HG03175 (cell line): ENCODE data around the gene HAP1.
"Not testable (repeated sequence)": the region's sequence is repeated elsewhere in the genome, so short reads cannot be mapped to it uniquely, and the experiment has no call there.

Experiments used
- ATAC-seq: cut with Tn5 transposase; IDR thresholded peaks from one replicate; pipeline ENCODE4 v1.9.1; 2021; ENCODE audit warnings: mild to moderate bottlenecking, moderate library complexity; ENCODE audit not compliant: unreplicated experiment

Gene HAP1

DNA sequence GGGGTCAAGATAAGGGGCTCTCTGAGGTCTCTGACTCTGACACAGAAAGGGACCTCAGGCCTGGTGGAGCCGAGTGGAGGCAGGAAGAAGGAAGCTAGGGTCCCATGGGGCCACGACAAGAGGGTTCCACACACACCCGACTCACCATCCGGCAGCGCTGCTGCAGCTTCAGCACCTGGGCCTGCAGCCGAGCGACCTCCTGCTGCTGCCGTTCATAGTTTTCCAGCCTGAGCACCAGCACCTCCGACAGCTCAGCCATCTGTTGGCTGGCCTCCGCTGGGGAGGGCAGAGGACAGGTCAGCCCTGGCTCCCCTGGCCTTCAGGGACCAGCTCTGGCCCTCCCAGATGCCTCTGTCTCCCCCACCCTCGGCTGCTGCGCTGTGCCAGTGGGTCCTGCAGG lies 6.4 kb downstream of the HAP1 start:
- no peak for ATAC-seq

DNA sequence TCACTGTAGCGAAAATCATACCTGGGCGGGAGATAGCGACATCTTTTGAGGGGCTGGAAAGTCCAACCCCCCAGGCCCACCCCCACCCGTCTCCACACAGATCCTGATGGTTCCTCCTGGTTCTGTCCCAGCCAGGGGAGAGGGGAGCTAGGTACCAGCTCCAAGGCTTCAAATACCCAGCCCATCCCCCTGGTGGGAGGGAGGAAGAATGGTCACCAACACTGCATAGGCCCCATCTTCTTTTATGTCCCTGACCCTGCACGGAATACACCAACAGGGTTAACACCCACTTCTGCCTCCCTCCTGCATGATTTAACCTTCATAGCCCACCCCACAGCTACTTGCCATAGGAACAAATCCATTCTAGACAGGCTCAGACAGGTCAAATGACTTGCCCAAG lies 9.3 kb downstream of the HAP1 start:
- ATAC-seq: no peak

DNA sequence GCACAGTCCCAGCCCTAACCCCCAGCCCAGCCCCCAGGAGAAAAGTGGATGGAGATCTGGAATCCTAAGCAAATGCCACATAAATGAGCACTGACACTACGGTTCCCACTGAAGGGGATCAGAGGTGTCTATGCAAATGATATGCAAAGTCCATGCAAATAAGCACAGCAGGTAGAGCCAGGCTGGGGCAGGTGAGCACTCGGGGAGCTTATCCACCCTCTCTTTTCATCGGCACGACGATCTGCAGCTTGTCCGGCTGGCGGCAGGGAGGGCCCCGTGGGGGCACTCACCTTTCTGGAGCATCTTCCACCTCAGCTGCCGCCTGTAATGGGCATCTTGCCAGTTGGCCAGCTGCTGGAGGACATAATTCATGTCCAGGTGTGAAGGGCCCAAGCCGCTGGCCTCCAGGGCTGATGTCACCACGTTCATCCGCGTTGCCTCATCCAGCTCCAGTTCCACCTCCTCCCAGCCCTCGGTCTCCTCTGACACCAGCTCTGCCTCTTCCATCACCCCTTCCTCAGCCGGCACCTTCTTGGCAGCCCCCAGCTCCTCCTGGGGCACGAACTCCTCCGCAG lies 9.9 kb downstream of the HAP1 start:
- no peak for ATAC-seq

DNA sequence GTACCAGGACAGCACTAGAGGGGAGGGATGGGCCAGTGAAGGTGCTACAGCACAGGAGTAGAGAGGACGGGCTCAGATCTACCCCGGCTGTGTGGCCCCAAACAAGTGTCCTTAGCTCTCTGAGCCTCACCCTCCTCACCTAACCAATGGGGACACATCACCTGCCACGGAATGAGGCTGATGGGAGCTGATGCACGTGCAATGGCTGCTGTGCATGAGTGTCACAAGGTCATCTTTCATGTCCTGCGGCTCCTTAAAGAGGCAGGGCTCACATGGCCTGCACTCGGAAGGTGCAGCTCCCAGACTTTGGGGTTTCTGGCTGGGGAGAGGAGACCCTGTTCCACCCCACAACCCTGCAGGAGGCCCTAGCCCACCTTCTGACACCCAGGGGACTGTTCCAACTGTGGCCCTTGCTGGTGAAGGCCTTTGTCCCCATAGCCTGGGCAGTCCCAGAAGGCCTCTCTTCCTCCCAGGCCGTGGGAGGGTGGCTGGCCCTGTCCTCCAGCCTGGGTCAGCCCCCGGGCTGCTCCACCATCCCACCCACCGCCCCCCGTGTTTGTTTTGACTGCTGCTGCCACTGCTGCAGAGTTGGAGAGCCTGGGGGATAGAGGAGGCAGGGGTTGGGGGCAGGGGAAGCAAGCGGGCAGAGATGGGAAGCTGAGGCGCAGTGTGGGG lies 10.5 kb downstream of the HAP1 start:
- no peak for ATAC-seq

DNA sequence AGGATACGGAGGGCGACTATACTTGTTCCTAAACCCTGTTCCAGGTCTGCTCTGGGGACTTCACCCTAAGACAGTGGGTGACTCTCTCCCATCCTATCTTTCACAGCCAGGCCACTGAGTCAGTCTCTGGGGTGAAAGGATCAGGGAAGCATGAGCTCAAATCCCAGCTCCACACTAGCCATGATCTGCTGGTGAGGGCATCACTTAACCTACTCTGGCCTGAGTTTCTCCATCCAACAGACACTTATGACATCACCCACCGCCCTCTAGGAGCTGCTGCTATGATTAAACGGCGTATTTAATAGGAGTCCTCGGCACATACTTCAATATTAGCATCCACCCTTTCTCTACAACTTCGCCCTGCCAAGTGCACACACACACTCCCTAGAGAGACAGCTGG lies 12.2 kb downstream of the HAP1 start:
- no peak for ATAC-seq

GRCh38 chr17:41718287-41718645 lies 16.2 kb downstream of the HAP1 start:
- ATAC-seq: no peak

DNA sequence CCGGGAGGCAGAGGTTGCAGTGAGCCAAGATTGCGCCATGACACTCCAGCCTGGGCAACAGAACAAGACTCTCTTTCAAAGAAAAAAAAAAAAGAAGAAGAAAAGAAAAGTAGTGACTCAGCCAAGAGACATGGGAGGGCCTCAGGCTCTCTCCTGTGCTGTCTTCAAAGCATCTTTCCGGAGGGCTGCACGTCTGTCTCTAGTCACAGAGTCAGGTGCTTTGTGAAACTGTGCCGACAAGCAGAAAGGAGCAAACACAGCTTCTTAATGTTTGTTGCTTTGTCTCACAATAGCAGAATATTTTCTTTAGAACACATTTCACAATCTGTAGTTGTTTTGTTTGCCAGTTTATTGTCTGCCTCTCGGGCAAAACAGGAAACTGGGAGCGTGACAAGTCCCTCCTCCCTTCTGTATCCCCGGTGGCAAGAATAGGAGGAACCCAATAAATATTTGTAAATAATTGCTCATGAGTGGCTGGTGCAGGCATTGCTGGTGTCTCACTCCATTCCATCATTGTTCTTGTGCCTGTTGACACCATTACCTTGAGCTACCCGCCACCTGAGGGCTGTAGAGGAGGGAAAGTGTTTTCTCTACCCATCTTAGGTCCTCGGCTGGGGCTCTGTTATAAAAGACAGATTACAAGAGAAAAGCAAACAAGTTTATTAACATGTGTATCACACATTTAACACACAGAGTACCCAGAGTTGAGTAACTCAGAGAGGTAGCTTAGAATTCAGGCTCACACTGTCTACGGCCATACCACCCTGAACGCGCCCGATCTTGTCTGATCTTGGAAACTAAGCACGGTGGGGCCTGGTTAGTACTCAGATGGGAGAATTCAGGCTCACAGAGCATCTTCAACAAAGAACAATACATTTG lies 16.8 kb downstream of the HAP1 start:
- no peak for ATAC-seq

DNA sequence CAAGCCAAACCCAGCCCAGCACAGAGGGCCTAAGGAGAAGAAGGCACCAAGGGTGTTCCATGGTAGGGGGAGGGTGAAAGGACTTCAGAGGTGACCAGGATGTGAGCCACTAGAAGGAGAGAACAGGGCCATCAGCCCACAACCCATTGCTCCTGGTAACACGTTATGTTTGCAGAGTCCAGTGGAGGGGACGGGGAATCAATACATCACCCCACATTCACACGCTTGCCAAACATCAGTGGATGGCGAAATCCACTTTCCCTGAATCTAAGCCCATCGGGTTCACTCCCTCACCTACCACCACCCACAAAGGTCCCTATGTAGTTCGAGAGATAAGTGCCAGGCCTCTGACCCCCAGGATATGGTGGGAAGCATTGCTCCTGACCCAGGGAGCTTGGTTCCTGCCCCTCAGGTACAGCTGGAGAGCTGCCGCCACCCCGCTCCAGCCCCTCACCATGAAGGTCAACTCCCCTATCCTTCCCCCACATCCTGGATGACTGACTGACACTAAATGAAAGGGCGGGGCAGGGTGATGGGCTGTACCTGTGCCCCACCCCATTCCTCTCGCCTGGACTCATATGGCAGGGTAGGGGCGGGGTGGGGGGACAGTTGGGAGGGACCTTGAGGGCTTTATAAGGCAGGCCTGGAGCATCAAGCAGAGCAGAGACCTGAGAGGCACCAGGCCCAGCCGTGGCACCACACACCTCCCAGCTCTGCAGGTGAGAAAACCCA lies 22.6 kb downstream of the HAP1 start, which contains the start of gene GAST:
Gene GAST, plus strand, starts transcription at position 663 of the 732 bp plus-strand sequence. CDS start 3,106 bp downstream, outside the sequence.
- ATAC-seq: no peak

- no peak for ATAC-seq
Observed at GRCh38 chr17:41710472-41711090, 23.9 kb downstream of the HAP1 start.

GRCh38 chr17:41707803-41708669 lies 26.4 kb downstream of the HAP1 start:
- no peak for ATAC-seq

DNA sequence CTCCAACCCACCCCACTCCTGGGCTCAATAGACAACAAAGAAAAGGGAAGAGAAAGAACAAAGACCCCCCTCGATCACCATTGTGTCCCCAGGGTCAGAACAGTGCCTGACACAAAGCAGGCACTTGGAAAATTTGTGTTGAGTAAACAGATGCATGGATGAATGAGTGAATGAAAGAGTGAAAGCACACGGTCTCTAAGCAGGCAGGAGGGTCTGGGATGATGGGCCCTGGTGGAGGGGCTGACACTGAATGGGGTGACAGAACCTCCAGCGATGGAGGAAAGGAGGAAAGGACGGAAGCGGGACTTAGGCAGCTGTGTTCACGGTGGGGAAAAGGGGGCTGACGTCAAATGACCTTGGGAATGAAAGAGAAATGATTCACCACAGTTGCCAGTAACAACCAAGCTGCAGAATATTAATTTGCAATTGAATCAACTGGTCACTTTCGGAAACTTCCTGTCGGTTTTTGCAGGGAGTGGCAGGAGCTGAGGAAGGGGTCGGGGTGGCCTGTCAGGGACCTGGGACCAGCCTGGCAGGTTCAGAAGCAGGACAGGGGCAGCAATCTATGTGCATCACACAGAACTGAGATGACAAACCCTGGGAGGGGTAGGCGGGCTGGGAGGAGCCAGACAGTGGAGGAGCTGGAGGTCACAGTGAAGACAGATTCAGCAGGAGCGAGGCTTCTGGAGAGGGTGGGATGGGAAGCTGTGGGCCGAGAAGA lies 29.0 kb downstream of the HAP1 start:
- ATAC-seq: no peak

DNA sequence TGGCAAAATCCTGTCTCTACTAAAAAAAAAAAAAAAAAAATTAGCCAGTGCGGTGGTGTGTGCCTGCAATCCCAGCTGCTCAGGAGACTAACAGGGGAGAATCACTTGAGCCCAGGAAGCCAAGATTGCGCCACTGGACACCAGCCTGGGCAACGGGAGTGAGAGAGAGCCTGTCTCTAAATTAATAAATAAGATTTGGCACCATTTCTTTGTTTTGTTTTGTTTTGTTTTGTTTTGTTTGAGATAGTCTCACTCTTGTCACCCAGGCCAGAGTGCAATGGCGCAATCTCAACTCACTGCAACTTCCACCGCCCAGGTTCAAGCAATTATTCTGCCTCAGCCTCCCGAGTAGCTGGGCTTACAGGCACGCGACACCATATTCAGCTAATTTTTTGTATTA lies 31.7 kb downstream of the HAP1 start:
- ATAC-seq: no peak

GRCh38 chr17:41700843-41701242 lies 33.6 kb downstream of the HAP1 start:
- not testable (repeated sequence) for ATAC-seq

GRCh38 chr17:41697122-41697962 lies 37.1 kb downstream of the HAP1 start:
- ATAC-seq: no peak

- no peak for ATAC-seq
Observed at GRCh38 chr17:41695954-41696757, 38.3 kb downstream of the HAP1 start.

DNA sequence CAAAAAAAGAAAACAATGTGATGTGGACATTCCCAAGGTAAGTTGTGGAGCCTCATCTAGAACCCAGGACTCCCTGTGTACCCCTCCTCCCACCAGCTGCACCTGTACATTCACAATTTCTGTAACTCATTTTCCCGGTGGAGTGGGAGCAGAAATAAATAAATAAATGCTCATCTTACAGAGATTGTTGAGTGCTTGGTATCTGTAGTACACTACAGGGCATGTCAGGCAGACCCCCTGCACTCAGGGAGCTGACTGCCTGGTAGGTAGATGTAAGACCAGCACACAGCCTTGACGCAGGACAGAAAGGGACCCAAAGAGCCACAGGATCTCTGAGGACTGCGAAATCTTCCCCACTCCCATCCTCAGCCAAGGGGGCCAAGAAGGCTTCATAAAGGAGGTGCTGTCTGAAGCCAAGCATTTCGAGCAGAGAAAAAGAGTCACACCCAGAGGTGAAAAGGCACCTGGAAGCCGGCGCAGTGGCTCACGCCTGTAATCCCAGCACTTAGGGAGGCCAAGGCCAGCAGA lies 39.2 kb downstream of the HAP1 start:
- ATAC-seq: no peak
